WTC11 (cell line): ENCODE data around the gene SEMA4D.

Source experiments
- FOXJ3 ChIP-seq: sonication (generic); formaldehyde crosslinking; IDR thresholded peaks from 2 replicates; pipeline ENCODE4 v1.9.0; 2021; ENCODE audit warnings: missing genetic modification reagents, mild to moderate bottlenecking, borderline replicate concordance
- GABPB1 ChIP-seq: sonication (generic); formaldehyde crosslinking; IDR thresholded peaks from 2 replicates; pipeline ENCODE4 v1.8.1; 2023; ENCODE audit warnings: mild to moderate bottlenecking, missing genetic modification reagents
- NR2C2 ChIP-seq: sonication (generic); formaldehyde crosslinking; IDR thresholded peaks from 2 replicates; pipeline ENCODE4 v1.8.0; 2022; ENCODE audit warnings: mild to moderate bottlenecking, missing genetic modification reagents
- TF ChIP-seq, protein P1 (sequence below): fragments of 200-600 bp; IDR thresholded peaks from 2 replicates; pipeline ENCODE4 v1.8.0; 2022; ENCODE audit warnings: antibody characterized with exemption
- TF ChIP-seq, protein P2 (sequence below): sonication (generic); formaldehyde crosslinking; IDR thresholded peaks from 2 replicates; pipeline ENCODE4 v1.8.1; 2023; ENCODE audit warnings: mild to moderate bottlenecking, missing genetic modification reagents
- TF ChIP-seq, protein P3 (sequence below): sonication (generic); formaldehyde crosslinking; IDR thresholded peaks from 2 replicates; pipeline ENCODE4 v1.8.0; 2022; ENCODE audit warnings: mild to moderate bottlenecking, missing genetic modification reagents

DNA sequence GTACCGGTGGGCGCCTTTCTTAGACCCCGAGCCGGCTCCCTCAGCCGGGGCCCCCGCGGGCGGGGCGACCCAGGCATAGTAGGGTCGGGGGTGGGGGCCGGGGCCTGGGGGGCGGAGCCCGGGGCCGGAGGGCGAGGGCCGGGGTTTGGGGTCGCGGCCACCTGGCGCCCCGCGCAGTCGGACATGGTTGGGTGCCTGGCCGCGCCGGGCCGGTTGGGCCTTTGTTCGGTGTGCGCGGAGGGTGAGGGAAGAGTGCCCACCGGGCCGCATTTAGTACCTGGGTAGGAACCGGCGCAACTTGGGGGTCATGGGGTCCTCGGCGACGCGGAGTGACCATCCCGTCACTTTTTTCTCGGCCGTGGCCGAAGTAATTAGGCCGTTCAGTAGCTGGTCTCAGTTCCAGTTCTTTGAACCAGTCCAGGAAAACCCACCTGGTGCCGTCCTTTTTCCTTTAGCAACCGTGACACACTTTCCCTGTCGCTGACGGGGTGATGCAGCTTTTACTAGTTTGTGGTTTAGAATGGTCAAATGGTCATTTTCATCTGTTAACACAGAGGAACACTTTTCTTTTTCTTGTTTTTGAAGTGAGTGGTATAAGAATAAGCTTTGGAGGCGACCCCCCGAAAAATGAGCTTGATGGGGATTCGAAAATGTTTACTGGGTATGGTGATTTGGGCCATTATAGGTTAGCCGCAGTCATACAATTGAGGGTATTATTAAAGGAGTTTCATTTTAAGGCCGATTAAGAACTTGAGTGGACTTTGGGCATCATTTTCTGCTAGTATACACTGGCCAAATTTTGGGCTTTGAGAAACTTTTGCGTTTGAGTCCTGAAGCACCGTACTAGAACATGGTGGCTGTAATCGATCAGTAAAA, 186.3 kb downstream of the SEMA4D start:
- TF ChIP-seq, protein P1, sequence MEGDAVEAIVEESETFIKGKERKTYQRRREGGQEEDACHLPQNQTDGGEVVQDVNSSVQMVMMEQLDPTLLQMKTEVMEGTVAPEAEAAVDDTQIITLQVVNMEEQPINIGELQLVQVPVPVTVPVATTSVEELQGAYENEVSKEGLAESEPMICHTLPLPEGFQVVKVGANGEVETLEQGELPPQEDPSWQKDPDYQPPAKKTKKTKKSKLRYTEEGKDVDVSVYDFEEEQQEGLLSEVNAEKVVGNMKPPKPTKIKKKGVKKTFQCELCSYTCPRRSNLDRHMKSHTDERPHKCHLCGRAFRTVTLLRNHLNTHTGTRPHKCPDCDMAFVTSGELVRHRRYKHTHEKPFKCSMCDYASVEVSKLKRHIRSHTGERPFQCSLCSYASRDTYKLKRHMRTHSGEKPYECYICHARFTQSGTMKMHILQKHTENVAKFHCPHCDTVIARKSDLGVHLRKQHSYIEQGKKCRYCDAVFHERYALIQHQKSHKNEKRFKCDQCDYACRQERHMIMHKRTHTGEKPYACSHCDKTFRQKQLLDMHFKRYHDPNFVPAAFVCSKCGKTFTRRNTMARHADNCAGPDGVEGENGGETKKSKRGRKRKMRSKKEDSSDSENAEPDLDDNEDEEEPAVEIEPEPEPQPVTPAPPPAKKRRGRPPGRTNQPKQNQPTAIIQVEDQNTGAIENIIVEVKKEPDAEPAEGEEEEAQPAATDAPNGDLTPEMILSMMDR = no peak
- no peak for TF ChIP-seq NR2C2 (CRISPR knock-in tag)
- TF ChIP-seq, protein P2, sequence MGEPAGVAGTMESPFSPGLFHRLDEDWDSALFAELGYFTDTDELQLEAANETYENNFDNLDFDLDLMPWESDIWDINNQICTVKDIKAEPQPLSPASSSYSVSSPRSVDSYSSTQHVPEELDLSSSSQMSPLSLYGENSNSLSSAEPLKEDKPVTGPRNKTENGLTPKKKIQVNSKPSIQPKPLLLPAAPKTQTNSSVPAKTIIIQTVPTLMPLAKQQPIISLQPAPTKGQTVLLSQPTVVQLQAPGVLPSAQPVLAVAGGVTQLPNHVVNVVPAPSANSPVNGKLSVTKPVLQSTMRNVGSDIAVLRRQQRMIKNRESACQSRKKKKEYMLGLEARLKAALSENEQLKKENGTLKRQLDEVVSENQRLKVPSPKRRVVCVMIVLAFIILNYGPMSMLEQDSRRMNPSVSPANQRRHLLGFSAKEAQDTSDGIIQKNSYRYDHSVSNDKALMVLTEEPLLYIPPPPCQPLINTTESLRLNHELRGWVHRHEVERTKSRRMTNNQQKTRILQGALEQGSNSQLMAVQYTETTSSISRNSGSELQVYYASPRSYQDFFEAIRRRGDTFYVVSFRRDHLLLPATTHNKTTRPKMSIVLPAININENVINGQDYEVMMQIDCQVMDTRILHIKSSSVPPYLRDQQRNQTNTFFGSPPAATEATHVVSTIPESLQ (CRISPR knock-in tag) = no peak
- no peak for TF ChIP-seq FOXJ3 (CRISPR knock-in tag)
- TF ChIP-seq, protein P3, sequence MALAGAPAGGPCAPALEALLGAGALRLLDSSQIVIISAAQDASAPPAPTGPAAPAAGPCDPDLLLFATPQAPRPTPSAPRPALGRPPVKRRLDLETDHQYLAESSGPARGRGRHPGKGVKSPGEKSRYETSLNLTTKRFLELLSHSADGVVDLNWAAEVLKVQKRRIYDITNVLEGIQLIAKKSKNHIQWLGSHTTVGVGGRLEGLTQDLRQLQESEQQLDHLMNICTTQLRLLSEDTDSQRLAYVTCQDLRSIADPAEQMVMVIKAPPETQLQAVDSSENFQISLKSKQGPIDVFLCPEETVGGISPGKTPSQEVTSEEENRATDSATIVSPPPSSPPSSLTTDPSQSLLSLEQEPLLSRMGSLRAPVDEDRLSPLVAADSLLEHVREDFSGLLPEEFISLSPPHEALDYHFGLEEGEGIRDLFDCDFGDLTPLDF (CRISPR knock-in tag) = no peak
- no peak for TF ChIP-seq GABPB1 (CRISPR knock-in tag)
